ENCODE measurements around the gene SCN3A. TPM values are rescaled to one million over a fixed set of nuclear protein-coding genes. Genes with fewer than 3 reads are reported as not detected.

The SCN3A gene
- total RNA-seq, 4 donors from 2014 or later, result 0.17 to 0.97 (median 0.38) TPM

GRCh38 chr2:165176780-165177179, 27.1 kb downstream of the SCN3A start:
- TF ChIP-seq, protein P1, sequence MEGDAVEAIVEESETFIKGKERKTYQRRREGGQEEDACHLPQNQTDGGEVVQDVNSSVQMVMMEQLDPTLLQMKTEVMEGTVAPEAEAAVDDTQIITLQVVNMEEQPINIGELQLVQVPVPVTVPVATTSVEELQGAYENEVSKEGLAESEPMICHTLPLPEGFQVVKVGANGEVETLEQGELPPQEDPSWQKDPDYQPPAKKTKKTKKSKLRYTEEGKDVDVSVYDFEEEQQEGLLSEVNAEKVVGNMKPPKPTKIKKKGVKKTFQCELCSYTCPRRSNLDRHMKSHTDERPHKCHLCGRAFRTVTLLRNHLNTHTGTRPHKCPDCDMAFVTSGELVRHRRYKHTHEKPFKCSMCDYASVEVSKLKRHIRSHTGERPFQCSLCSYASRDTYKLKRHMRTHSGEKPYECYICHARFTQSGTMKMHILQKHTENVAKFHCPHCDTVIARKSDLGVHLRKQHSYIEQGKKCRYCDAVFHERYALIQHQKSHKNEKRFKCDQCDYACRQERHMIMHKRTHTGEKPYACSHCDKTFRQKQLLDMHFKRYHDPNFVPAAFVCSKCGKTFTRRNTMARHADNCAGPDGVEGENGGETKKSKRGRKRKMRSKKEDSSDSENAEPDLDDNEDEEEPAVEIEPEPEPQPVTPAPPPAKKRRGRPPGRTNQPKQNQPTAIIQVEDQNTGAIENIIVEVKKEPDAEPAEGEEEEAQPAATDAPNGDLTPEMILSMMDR (IDR thresholded peaks at IDR 0.05), result no peak
- TF ChIP-seq POLR2A (IDR thresholded peaks at IDR 0.05), result no peak
- no peak for TF ChIP-seq EP300 (IDR thresholded peaks at IDR 0.05)
- Histone ChIP-seq H3K27me3 (no peaks in the 10 kb centered on the region), H3K36me3 (no peaks in the 10 kb centered on the region), H3K4me3 (no peak overlapping the region), H3K4me1 (no peaks in the 10 kb centered on the region), H3K27ac (no peak overlapping the region), H3K9me3 (no peaks in the 10 kb centered on the region)
- DNase-seq (ENCODE audit: low spot score in 2 of 2), result no peak
- 75% methylated on average over 2 of the region's 2 CpGs for WGBS

DNA sequence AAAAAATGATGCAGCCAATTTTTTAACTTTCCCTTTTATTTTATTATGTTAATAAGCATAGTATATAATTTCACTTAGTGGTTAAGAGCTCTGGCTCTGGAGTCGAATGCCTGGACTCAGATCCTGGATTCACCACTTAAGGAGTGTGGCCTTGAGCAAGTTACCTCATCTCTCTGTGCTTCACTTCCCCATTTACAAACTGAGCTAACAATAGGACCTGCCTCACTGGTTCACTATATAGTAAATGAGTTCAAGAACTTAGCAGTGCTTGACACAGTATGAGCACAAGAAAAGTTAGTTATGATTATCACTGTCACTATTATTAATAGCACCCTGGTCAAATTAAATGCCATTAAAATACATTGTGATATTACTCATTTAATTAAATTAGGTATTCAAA, 30.6 kb downstream of the SCN3A start:
- no peak for TF ChIP-seq EP300 (IDR thresholded peaks at IDR 0.05)
- no peak for TF ChIP-seq POLR2AphosphoS5 (IDR thresholded peaks at IDR 0.05)
- TF ChIP-seq, protein P1 (IDR thresholded peaks at IDR 0.05), result no peak
- no peak for TF ChIP-seq POLR2A (IDR thresholded peaks at IDR 0.05)

DNA sequence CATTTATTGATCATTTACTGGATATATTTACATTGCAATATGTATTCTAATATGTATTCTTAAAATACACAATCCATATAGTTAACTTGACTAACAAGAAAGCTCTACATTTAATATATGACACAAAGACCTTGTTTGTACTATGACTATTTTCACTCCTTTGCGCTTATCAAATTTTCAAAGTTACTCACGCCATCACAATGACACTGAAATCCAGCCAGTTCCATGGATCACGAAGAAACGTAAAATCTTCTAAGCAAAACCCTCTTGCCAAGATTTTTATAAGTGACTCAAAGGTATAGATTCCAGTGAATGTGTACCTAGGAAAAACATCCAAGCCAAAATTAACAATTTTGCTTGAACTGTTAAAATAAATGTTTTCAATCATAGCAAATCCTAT, 39.6 kb downstream of the SCN3A start:
- H3K4me1 ChIP-seq, result no peaks in the 10 kb centered on the region
- TF ChIP-seq EP300 (IDR thresholded peaks at IDR 0.05) (no peak), POLR2A (IDR thresholded peaks at IDR 0.05) (no peak), POLR2AphosphoS5 (IDR thresholded peaks at IDR 0.05) (no peak)
- TF ChIP-seq, protein P1 (IDR thresholded peaks at IDR 0.05), result no peak
- DNase-seq (ENCODE audit: low spot score in 2 of 2), result no peak
- WGBS, result 91% methylated on average over 4 of the region's 4 CpGs
- no peak overlapping the region for H3K27ac ChIP-seq
- H3K36me3 ChIP-seq, result no peaks in the 10 kb centered on the region
- H3K4me3 ChIP-seq, result no peak overlapping the region
- no peaks in the 10 kb centered on the region for H3K27me3 ChIP-seq
- H3K9me3 ChIP-seq, result no peaks in the 10 kb centered on the region

More for the DNA sequence above, 30.6 kb downstream of the SCN3A start:
- Histone ChIP-seq H3K36me3 (no peaks in the 10 kb centered on the region), H3K4me3 (no peak overlapping the region), H3K4me1 (no peaks in the 10 kb centered on the region), H3K27me3 (no peaks in the 10 kb centered on the region), H3K9me3 (no peaks in the 10 kb centered on the region), H3K27ac (no peak overlapping the region)
- no peak for DNase-seq (ENCODE audit: low spot score in 2 of 2)
- WGBS, result 0% methylated on average over 1 of the region's 1 CpG

DNA sequence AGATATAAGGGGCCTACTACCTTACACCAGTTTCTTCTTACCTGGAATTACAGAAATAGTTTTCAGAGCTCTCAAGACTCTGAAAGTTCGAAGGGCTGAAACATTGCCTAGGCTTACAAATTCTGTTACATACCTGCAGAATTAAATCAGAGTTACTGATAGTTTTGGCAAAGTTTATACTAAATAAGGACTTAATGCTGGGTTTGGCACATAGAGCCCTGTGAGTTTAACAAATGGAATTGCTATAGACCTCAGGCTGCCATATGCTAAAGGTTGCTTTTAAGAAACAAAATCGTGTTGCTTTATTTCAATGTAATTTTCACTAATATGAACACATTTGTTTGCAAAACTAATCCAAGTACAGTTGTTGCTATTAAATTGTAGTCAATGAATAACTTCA, 40.1 kb downstream of the SCN3A start:
- TF ChIP-seq, protein P1 (IDR thresholded peaks at IDR 0.05), result no peak
- TF ChIP-seq POLR2AphosphoS5 (IDR thresholded peaks at IDR 0.05), result no peak
- no peaks in the 10 kb centered on the region for H3K27me3 ChIP-seq
- no peak overlapping the region for H3K4me3 ChIP-seq
- H3K9me3 ChIP-seq, result no peaks in the 10 kb centered on the region
- WGBS, result 89% methylated on average over 2 of the region's 2 CpGs
- no peak overlapping the region for H3K27ac ChIP-seq
- no peaks in the 10 kb centered on the region for H3K4me1 ChIP-seq
- DNase-seq (ENCODE audit: low spot score in 2 of 2), result no peak
- no peaks in the 10 kb centered on the region for H3K36me3 ChIP-seq

DNA sequence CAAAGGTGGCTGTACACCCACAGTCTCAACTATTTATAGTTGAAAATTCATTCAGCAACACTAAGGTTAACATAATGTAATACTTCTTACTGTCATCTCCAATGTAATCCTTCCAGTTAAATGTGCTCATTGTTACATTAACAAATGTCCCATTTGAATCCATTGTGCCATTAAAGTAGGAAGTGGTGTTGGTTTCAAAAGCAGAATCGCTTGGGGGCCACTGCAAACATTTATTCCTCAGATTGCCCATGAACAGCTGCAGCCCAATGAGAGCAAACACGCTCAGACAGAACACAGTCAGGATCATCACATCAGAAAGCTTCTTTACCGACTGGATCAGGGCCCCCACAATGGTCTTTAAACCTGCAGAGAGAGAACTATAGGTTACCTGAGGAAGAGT, 41.4 kb downstream of the SCN3A start:
- Histone ChIP-seq H3K27me3 (no peaks in the 10 kb centered on the region), H3K4me1 (no peaks in the 10 kb centered on the region), H3K9me3 (no peaks in the 10 kb centered on the region), H3K27ac (no peak overlapping the region), H3K4me3 (no peak overlapping the region), H3K36me3 (no peaks in the 10 kb centered on the region)
- 70% methylated on average over 3 of the region's 3 CpGs for WGBS
- no peak for TF ChIP-seq POLR2AphosphoS5 (IDR thresholded peaks at IDR 0.05)
- TF ChIP-seq, protein P1 (IDR thresholded peaks at IDR 0.05), result no peak
- TF ChIP-seq EP300 (IDR thresholded peaks at IDR 0.05), result no peak
- no peak for TF ChIP-seq POLR2A (IDR thresholded peaks at IDR 0.05)
- no peak for DNase-seq (ENCODE audit: low spot score in 2 of 2)
